GM21529 (cell line): ENCODE measurements around the gene WDR62.

Experiments
- ATAC-seq: cut with Tn5 transposase; IDR thresholded peaks from one replicate; pipeline ENCODE4 v1.9.1; 2021; ENCODE audit not compliant: unreplicated experiment

The WDR62 gene

GRCh38 chr19:36139473-36140303 lies 85.0 kb downstream of the WDR62 start, which contains the start of gene CAPNS1:
CAPNS1 (plus strand) TSS chr19:36140066; CDS start chr19:36141012, 946 bp downstream.
- ATAC-seq = peak; percentile 67

DNA sequence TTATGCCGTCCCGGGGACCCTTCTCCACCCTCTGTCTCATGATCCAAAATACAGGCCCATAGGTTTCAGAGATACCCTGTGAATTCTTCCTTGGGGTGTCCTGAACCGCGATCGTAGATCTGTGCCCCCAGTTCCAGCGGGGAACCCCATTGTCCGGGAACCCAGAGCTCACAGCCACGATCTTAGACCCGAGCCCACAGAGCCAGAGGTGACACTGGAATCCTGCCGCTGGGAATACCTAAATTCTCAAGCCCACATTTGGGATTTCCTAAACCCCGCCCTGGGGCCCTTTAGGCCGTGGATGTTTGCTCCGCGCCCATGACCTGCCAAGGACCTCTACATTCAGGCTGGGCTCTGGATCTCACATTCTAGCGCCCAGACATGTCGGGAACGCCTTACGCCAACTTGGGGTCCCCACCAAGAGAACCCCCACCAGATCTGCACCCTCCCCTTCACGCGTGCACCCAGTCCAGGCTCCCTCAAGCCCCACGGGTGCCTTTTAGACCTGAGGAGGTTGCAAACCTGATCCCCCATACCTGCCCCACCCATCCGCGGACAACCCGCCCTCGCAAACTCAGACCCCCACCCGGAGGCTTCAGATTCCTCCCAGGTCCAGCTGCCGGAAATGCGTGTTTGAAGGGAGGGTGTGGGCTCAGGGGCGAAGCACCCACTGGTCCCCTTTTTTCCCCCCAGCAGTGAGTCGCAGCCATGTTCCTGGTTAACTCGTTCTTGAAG lies 85.8 kb downstream of the WDR62 start:
- ATAC-seq = no peak

DNA sequence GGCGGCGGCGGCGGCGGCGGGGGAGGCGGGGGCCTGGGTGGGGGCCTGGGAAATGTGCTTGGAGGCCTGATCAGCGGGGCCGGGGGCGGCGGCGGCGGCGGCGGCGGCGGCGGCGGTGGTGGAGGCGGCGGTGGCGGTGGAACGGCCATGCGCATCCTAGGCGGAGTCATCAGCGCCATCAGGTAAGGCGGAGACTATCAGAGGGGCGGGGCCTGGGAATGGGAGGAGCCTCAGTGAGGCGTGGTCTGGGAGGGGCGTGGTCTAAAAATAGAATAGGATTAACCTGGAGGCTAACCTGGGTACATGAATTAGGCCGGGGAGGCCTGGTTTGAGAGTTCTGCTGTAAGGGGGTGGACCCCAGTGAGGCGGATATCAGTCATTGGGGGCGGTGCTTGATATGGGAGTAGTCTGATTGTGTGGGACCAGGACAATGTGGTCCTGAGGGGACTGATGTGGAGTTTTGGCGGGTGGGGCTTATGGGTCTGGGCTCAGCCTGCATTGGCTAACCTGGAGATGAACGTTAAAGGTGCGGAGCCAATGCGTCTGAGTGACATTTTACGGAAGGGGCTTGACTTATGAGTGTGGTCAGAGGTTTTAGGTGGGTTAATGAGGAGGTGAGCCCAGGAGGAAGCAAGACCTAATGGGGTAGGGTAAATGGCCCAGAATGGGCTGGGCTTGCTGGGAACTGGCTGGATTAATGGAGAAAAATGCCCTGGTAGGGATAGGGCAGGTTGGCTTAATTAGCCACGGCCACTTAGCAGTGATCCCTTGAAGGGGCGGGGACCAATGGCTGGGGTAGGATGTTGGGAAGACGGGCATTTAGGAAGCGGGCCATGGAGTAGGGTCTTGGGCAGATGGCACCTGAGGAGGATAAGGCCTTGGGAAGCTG lies 86.6 kb downstream of the WDR62 start:
- no peak for ATAC-seq

DNA sequence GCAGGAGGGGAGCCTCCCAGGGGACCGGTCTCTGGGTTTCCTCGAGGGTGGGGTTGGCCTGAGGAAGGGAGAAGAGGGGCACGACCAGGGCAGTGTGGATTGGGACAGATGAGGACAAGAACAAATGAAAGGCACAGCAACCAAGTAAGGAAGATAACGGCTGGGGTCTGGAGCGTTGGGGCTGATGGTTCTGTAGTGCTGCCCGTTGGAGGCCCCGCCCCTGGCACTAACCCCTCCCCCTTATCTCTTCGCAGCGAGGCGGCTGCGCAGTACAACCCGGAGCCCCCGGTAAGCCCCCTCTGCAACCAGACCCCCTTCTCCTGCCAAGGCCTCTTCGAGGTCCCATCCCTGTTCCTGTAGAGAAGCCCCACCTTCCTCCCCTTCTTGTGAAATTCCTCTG lies 87.3 kb downstream of the WDR62 start:
- no peak for ATAC-seq

DNA sequence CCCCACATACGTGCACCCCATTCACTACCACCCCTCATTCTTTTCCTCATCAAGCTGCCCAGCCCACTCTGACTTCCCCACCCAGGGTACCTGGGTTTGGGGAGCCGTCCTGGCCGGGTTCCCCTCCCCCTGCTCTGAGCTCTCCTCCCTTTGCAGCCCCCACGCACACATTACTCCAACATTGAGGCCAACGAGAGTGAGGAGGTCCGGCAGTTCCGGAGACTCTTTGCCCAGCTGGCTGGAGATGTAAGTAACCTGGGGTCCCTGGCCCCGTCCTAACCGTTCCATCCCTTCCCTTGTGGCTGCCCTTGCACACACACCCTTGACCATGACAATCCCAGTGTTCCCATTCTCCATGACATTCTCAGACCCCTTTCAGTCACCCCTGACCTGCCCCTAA lies 87.8 kb downstream of the WDR62 start:
- no peak for ATAC-seq

DNA sequence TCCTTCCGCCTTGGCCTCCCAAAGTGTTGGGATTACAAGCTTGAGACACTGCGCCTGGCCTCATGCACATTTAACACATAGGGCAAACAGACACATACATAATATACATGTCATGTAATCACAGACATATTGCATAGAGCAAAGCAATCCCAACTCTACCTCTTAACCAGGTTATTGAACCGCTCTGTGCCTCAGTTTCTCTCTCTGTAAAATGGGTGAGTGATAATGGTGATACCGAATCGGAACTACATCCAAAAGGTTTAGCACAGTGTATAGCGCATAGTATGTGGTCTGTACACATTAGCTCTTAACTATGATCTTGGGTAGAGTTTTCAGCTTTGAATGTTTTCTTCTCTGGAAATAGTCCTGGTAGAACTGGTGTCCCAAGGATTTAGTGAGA lies 89.9 kb downstream of the WDR62 start:
- ATAC-seq = no peak

DNA sequence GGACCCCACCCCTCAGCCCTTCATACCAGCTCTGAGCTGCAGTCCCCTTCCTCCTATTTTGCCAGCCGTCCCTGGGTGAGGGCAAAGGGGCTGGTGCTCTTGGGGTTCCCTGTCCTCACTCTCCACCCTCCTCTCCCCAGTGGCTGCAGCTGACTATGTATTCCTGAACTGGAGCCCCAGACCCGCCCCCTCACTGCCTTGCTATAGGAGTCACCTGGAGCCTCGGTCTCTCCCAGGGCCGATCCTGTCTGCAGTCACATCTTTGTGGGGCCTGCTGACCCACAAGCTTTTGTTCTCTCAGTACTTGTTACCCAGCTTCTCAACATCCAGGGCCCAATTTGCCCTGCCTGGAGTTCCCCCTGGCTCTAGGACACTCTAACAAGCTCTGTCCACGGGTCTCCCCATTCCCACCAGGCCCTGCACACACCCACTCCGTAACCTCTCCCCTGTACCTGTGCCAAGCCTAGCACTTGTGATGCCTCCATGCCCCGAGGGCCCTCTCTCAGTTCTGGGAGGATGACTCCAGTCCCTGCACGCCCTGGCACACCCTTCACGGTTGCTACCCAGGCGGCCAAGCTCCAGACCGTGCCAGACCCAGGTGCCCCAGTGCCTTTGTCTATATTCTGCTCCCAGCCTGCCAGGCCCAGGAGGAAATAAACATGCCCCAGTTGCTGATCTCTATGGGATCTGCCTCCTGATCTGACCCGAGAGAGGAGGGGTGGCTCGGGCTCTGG lies 95.1 kb downstream of the WDR62 start:
- no peak for ATAC-seq

- ATAC-seq = no peak
Measured at GRCh38 chr19:36150586-36150985, 95.9 kb downstream of the WDR62 start.

DNA sequence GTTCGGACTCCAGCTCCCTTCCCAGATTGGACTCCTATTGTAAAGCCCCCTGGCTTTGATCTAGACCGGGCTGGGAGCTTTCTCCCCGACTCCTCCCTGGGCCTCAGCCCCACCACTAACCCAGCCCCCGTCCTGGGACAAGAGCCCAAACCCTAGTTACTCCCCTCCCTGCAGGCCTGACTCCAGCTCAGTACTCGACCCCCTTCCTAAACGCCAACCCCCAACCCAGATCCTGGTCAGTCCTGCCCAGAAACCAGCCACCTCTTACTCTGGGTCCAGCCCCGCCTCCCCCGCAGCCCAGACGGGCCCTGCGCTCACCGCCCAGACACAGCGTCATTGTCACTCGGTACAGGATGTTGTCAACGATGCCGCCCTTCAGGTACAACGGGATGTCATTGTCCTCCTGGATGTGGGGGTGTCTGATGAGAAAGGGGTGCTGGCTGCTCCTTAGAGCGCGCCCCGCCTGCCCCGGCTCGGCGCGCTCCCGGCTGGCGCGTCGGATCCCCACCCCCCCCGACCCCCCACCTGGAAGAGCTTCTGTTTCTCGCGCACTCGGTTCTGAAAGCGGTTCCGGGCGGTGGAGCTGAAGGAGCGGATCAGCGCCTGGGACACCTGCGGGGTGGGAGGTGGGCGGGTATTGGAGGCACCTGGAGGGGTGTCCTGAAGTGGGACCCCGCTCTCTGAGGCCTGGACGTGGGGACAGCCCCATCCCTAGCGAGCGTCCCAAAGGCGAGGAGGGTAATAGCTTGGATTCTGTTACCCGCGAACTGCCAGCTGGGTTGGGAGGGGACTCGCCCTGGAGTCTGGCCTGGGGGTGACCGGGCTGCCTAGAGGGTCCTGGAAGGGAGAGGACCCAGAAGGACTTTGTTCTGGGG lies 96.7 kb downstream of the WDR62 start:
- ATAC-seq = no peak

DNA sequence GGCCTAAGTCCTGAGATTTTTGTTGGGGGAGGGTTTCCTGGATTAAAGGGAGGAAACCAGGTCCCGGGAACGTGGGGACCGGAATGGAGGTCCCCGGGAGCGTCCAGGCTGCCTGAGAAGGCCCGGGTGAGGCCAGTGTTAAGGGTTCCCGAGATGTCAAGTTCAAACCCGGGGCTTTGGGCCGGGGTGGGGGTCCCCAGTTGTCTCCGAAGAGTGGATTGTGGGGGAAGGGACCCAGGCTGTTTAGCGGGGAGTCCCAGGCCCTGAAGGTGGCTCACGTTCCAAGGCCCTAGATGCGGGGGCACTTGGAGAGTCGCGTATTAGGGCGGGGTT lies 97.3 kb downstream of the WDR62 start:
- ATAC-seq = no peak

DNA sequence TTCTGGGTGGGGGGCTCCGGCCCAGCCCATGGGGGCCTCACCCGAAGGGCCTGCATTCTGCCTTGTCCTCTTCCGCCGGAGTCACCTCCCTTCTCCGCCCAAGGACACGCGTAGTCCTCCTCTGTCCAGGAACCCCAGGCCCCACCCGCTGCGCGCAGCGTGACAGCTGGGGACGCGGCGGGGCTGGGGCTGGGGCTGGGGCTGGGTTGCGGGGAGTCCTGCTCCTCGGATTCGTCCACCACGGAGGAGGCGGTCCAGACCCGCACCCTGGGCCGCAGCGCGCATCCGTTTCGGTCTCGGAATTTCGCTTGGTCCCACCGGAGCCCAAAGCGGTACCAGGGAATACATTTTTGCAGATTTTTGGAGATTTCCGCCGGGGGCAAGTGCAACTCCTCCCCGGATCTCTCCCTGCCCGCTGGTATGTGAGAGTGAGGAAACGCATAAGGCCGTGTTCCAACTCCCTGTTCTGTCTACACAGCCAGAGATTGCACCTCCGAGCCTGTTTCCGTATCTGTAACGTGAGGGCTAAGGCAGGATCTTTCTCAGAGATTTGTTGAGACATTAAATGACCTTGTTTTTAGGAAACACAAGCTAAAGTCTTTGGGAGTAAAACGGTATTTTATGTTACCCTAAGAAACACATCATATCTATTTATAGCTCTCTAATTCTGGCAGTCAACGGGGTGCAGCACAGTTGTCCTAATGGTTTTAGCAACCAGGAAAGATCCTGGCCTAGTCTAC lies 97.8 kb downstream of the WDR62 start, which contains the start of gene COX7A1:
Gene COX7A1, minus strand, starts transcription at position 96 of the 740 bp plus-strand sequence. Its CDS starts 40 bp downstream, at position 56.
- no peak for ATAC-seq

- no peak for ATAC-seq
Measured at GRCh38 chr19:36153126-36153525, 98.4 kb downstream of the WDR62 start.
